ENCODE results near the gene OAS2. TPM values are rescaled to one million over a fixed set of nuclear protein-coding genes. Genes with fewer than 3 reads are reported as not detected.

OAS2 gene
- total and polyA plus RNA-seq, 2 of the 8 experiments (the other 6 are each of a cell fraction or from before 2014, with no cell fraction given): 0.06 TPM; not detected in 1

DNA sequence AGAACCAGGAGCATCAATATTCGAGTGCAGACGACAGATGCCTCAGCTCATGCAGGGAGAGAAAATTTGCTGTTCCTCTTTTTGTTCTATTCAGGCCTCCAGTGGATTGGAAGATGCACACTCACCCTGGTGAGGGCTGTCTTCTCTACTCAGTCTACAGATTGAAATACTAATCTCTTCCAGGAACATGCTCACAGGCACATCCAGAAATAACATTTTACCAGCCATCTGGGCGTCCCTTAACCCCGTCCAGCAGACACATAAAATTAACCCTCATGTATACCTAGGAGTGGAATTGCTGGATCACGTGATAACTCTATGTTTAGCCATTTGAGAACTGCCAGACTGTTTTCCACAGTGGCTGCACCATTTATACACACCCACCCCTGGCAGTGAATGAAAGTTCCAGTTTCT is 4.5 kb upstream of the OAS2 start (continued):
- no peak for TF ChIP-seq FOSL1 (IDR thresholded peaks at IDR 0.05; ENCODE audit: insufficient read depth, low read depth, low read length)
- TF ChIP-seq RNF2 (IDR thresholded peaks at IDR 0.05; ENCODE audit: borderline replicate concordance, low read depth, low read length, missing control alignments, poor library complexity, severe bottlenecking): no peak
- no peak for TF ChIP-seq CHD1 (IDR thresholded peaks at IDR 0.05; ENCODE audit: low read depth, low read length)
